ENCODE results near the gene CDC42. TPM values are rescaled to one million over a fixed set of nuclear protein-coding genes. Genes with fewer than 3 reads are reported as not detected.

CDC42 gene
- total RNA-seq, 1 experiment from 2014 or later, result 198 TPM

GRCh38 chr1:22078133-22078532 is 25.6 kb downstream of the CDC42 start:
- ChIA-PET POLR2A (ENCODE audit: low non-redundant PET) (no interaction called here), CTCF (no interaction called here)
- intact Hi-C loops (cut with micrococcal nuclease; ENCODE audit: unreplicated experiment), result no loop called here
- no TSS peak for BruUV-seq (replicated peaks)
- Histone ChIP-seq H3K9me3 (ENCODE audit: low read depth, low read length, poor library complexity, severe bottlenecking) (no peaks in the 10 kb centered on the region), H3K27me3 (replicated peaks; ENCODE audit: insufficient read depth, low read depth, low read length, poor library complexity) (no peaks in the 10 kb centered on the region), H3K4me1 (ENCODE audit: insufficient read depth, low read length, poor library complexity, severe bottlenecking) (peaks cover 4% of the 10 kb centered on the region), H3K4me3 (ENCODE audit: low read depth, low read length, poor library complexity, severe bottlenecking) (no peak overlapping the region), H3K36me3 (ENCODE audit: insufficient read depth, low read length, poor library complexity, severe bottlenecking) (peaks cover 13% of the 10 kb centered on the region), H3K27ac (ENCODE audit: low read depth, low read length, poor library complexity, severe bottlenecking) (no peak overlapping the region)
- TF ChIP-seq CTCF (conservative IDR thresholded peaks at IDR 0.05; ENCODE audit: low read depth, low read length) (no peak), EZH2 (IDR thresholded peaks at IDR 0.05; ENCODE audit: borderline replicate concordance, low read depth, low read length, poor library complexity, severe bottlenecking) (no peak)
- DNase-seq (ENCODE audit: low spot score), result no peak

GRCh38 chr1:22080191-22080590 is 27.7 kb downstream of the CDC42 start:
- H3K4me3 ChIP-seq (ENCODE audit: low read depth, low read length, poor library complexity, severe bottlenecking), result no peak overlapping the region
- peaks cover 15% of the 10 kb centered on the region for H3K36me3 ChIP-seq (ENCODE audit: insufficient read depth, low read length, poor library complexity, severe bottlenecking)
- no TSS peak for BruUV-seq (replicated peaks)
- H3K27me3 ChIP-seq (replicated peaks; ENCODE audit: insufficient read depth, low read depth, low read length, poor library complexity), result no peaks in the 10 kb centered on the region
- TF ChIP-seq CTCF (conservative IDR thresholded peaks at IDR 0.05; ENCODE audit: low read depth, low read length) (no peak), EZH2 (IDR thresholded peaks at IDR 0.05; ENCODE audit: borderline replicate concordance, low read depth, low read length, poor library complexity, severe bottlenecking) (no peak)
- intact Hi-C loops (cut with micrococcal nuclease; ENCODE audit: unreplicated experiment), result no loop called here
- ChIA-PET POLR2A (ENCODE audit: low non-redundant PET) (no interaction called here), CTCF (no interaction called here)
- no peaks in the 10 kb centered on the region for H3K4me1 ChIP-seq (ENCODE audit: insufficient read depth, low read length, poor library complexity, severe bottlenecking)
- no peaks in the 10 kb centered on the region for H3K9me3 ChIP-seq (ENCODE audit: low read depth, low read length, poor library complexity, severe bottlenecking)
- no peak overlapping the region for H3K27ac ChIP-seq (ENCODE audit: low read depth, low read length, poor library complexity, severe bottlenecking)
- no peak for DNase-seq (ENCODE audit: low spot score)

- Histone ChIP-seq H3K36me3 (ENCODE audit: insufficient read depth, low read length, poor library complexity, severe bottlenecking) (peaks cover 19% of the 10 kb centered on the region), H3K4me1 (ENCODE audit: insufficient read depth, low read length, poor library complexity, severe bottlenecking) (peaks cover 11% of the 10 kb centered on the region), H3K4me3 (ENCODE audit: low read depth, low read length, poor library complexity, severe bottlenecking) (no peak overlapping the region), H3K9me3 (ENCODE audit: low read depth, low read length, poor library complexity, severe bottlenecking) (no peaks in the 10 kb centered on the region), H3K27ac (ENCODE audit: low read depth, low read length, poor library complexity, severe bottlenecking) (no peak overlapping the region), H3K27me3 (replicated peaks; ENCODE audit: insufficient read depth, low read depth, low read length, poor library complexity) (no peaks in the 10 kb centered on the region)
- intact Hi-C loops (cut with micrococcal nuclease; ENCODE audit: unreplicated experiment), result no loop called here
- no TSS peak for BruUV-seq (replicated peaks)
- TF ChIP-seq EZH2 (IDR thresholded peaks at IDR 0.05; ENCODE audit: borderline replicate concordance, low read depth, low read length, poor library complexity, severe bottlenecking) (no peak), CTCF (conservative IDR thresholded peaks at IDR 0.05; ENCODE audit: low read depth, low read length) (no peak)
- ChIA-PET CTCF (no interaction called here), POLR2A (ENCODE audit: low non-redundant PET) (no interaction called here)
- DNase-seq (ENCODE audit: low spot score), result no peak
These were observed 35.8 kb downstream of the CDC42 start for GRCh38 chr1:22088331-22088730.
